Measurements from ENCODE around the gene TTC7B.

Gene TTC7B

GRCh38 chr14:90587918-90588317 is 228.3 kb downstream of the TTC7B start:
- DNase-seq (ENCODE audit: low read depth): no peak
- no peak for TF ChIP-seq CTCF (IDR thresholded peaks at IDR 0.05; ENCODE audit: low read depth, low read length, missing control alignments)
- H3K4me3 ChIP-seq (ENCODE audit: low read depth, low read length): no peak overlapping the region

- no peak for TF ChIP-seq CTCF (IDR thresholded peaks at IDR 0.05; ENCODE audit: low read depth, low read length, missing control alignments)
- DNase-seq (ENCODE audit: low read depth): no peak
- no peak overlapping the region for H3K4me3 ChIP-seq (ENCODE audit: low read depth, low read length)
Observed at GRCh38 chr14:90587252-90587910, 228.8 kb downstream of the TTC7B start.

- no peak overlapping the region for H3K4me3 ChIP-seq (ENCODE audit: low read depth, low read length)
- no peak for DNase-seq (ENCODE audit: low read depth)
- TF ChIP-seq CTCF (IDR thresholded peaks at IDR 0.05; ENCODE audit: low read depth, low read length, missing control alignments): no peak
Observed at GRCh38 chr14:90585106-90585505, 231.1 kb downstream of the TTC7B start.

- no peak for TF ChIP-seq CTCF (IDR thresholded peaks at IDR 0.05; ENCODE audit: low read depth, low read length, missing control alignments)
- no peak for DNase-seq (ENCODE audit: low read depth)
Observed at GRCh38 chr14:90583916-90584605, 232.2 kb downstream of the TTC7B start.

GRCh38 chr14:90583427-90583826 is 232.8 kb downstream of the TTC7B start:
- DNase-seq (ENCODE audit: low read depth): no peak
- H3K4me3 ChIP-seq (ENCODE audit: low read depth, low read length): no peak overlapping the region
- TF ChIP-seq CTCF (IDR thresholded peaks at IDR 0.05; ENCODE audit: low read depth, low read length, missing control alignments): no peak

More at GRCh38 chr14:90583916-90584605, 232.2 kb downstream of the TTC7B start:
- no peak overlapping the region for H3K4me3 ChIP-seq (ENCODE audit: low read depth, low read length)

- no peak for TF ChIP-seq CTCF (IDR thresholded peaks at IDR 0.05; ENCODE audit: low read depth, low read length, missing control alignments)
- DNase-seq (ENCODE audit: low read depth): no peak
- H3K4me3 ChIP-seq (ENCODE audit: low read depth, low read length): no peak overlapping the region
Observed at GRCh38 chr14:90582166-90582565, 234.1 kb downstream of the TTC7B start.

GRCh38 chr14:90581745-90582144 is 234.5 kb downstream of the TTC7B start:
- H3K4me3 ChIP-seq (ENCODE audit: low read depth, low read length): no peak overlapping the region
- DNase-seq (ENCODE audit: low read depth): no peak
- no peak for TF ChIP-seq CTCF (IDR thresholded peaks at IDR 0.05; ENCODE audit: low read depth, low read length, missing control alignments)

Data from GM12864 (cell line).